GM18508 (cell line): Measurements from ENCODE around the gene ZNF354C.

Experiments
- ATAC-seq: cut with Tn5 transposase; IDR thresholded peaks from one replicate; pipeline ENCODE4 v1.9.1; 2021; ENCODE audit warnings: moderate number of reproducible peaks; ENCODE audit not compliant: insufficient read depth, unreplicated experiment

ZNF354C gene

GRCh38 chr5:179126506-179126991 lies 66.4 kb downstream of the ZNF354C start:
- ATAC-seq, result no peak

GRCh38 chr5:179127136-179128040 lies 67.2 kb downstream of the ZNF354C start:
- no peak for ATAC-seq

- no peak for ATAC-seq
Observed at GRCh38 chr5:179128041-179128365, 67.8 kb downstream of the ZNF354C start.

- ATAC-seq, result no peak
Observed at GRCh38 chr5:179128976-179129375, 68.8 kb downstream of the ZNF354C start.

GRCh38 chr5:179129607-179130071 lies 69.5 kb downstream of the ZNF354C start:
- ATAC-seq, result no peak

GRCh38 chr5:179130101-179130681 lies 70.0 kb downstream of the ZNF354C start:
- no peak for ATAC-seq

- no peak for ATAC-seq
Observed at GRCh38 chr5:179131321-179131835, 71.2 kb downstream of the ZNF354C start.

- ATAC-seq, result no peak
Observed at GRCh38 chr5:179131886-179132585, 71.9 kb downstream of the ZNF354C start.

GRCh38 chr5:179132586-179133355 lies 72.6 kb downstream of the ZNF354C start:
- no peak for ATAC-seq
